H1 (cell line): ENCODE measurements around the gene RAB7B. TPM values are rescaled to one million over a fixed set of nuclear protein-coding genes. Genes with fewer than 3 reads are reported as not detected.

Experiments used
- CTCF ChIA-PET: fragments of 300-600 bp; sonication (Branson Sonifier 250); formaldehyde crosslinking; loops from one replicate; lab custom pipeline; 2021; ENCODE audit not compliant: partially characterized antibody; lab: Charles Lee
- POLR2A ChIA-PET: fragments of 300-600 bp; sonication (Branson Sonifier 250); formaldehyde crosslinking; loops from one replicate; lab custom pipeline; 2021; ENCODE audit warnings: inconsistent platforms; ENCODE audit not compliant: partially characterized antibody; lab: Charles Lee
- DNase-seq, 2 experiments: peaks; one replicate each; pipeline versions ENCODE4 v3.0.0 to v3.0.0-alpha.2; 2010 to 2022; ENCODE audit warnings: low spot score in 2 of 2, low read depth in 1 of 2, mixed read lengths in 1 of 2
- FAIRE-seq: peaks from 2 replicates; lab custom pipeline; 2011; peaks lifted over from hg19 to GRCh38; lab: Jason Lieb, UNC
- H2AFZ ChIP-seq: 2 replicates; pipeline ENCODE4 v1.8.1; 2012; ENCODE audit warnings: low read length, inconsistent platforms
- H2AK5ac ChIP-seq: 2 replicates; pipeline ENCODE4 v1.6.1; 2013; ENCODE audit warnings: low read depth, low read length
- H2BK120ac ChIP-seq: replicated peaks from 2 replicates; pipeline ENCODE3; 2013; ENCODE audit warnings: low read depth, low read length, inconsistent platforms
- H2BK12ac ChIP-seq: 2 replicates; pipeline ENCODE4 v1.6.1; 2013; ENCODE audit warnings: low read depth, low read length
- H2BK15ac ChIP-seq: 2 replicates; pipeline ENCODE4 v1.6.1; 2013; ENCODE audit warnings: low read length
- H2BK20ac ChIP-seq: 2 replicates; pipeline ENCODE4 v1.6.1; 2013; ENCODE audit warnings: low read length
- H2BK5ac ChIP-seq: 2 replicates; pipeline ENCODE4 v1.6.1; 2013; ENCODE audit warnings: low read depth, low read length
- H3K14ac ChIP-seq: 2 replicates; pipeline ENCODE4 v1.6.1; 2013; ENCODE audit warnings: inconsistent platforms; ENCODE audit not compliant: insufficient read length
- H3K18ac ChIP-seq: 2 replicates; pipeline ENCODE4 v1.6.1; 2013; ENCODE audit warnings: low read length; ENCODE audit errors: extremely low read depth
- H3K23ac ChIP-seq: 2 replicates; pipeline ENCODE4 v1.6.1; 2013; ENCODE audit warnings: inconsistent platforms; ENCODE audit not compliant: insufficient read length
- H3K23me2 ChIP-seq: 2 replicates; pipeline ENCODE4 v1.6.1; 2013; ENCODE audit warnings: low read depth, low read length
- H3K27ac ChIP-seq: 2 replicates; pipeline ENCODE4 v1.6.1; 2011; ENCODE audit warnings: low read depth, low read length, inconsistent platforms
- H3K27me3 ChIP-seq, 4 experiments: replicated peaks in 1 of 4; 1 replicate in 1 of 4; 2 replicates in 3 of 4; pipeline versions ENCODE4 v1.6.1 to v1.8.1; 2011 to 2013; ENCODE audit warnings: low read length in 3 of 4, mild to moderate bottlenecking in 3 of 4, inconsistent platforms in 2 of 4, mixed read lengths in 2 of 4, moderate library complexity in 1 of 4; ENCODE audit not compliant: control insufficient read depth in 3 of 4, insufficient read depth in 3 of 4; ENCODE audit errors: extremely low read depth in 1 of 4
- H3K36me3 ChIP-seq, 4 experiments: 2 replicates each; pipeline versions ENCODE4 v1.6.1 to v1.8.1; 2011 to 2013; ENCODE audit warnings: mild to moderate bottlenecking in 4 of 4, low read length in 3 of 4, moderate library complexity in 2 of 4, control low read depth in 1 of 4, inconsistent platforms in 1 of 4; ENCODE audit not compliant: insufficient read depth in 4 of 4, control insufficient read depth in 2 of 4
- H3K4ac ChIP-seq: replicated peaks from 2 replicates; pipeline ENCODE3; 2013; ENCODE audit warnings: low read length, low read depth, mixed read lengths, inconsistent platforms; ENCODE audit not compliant: insufficient read length
- H3K4me1 ChIP-seq, 4 experiments: replicated peaks in 1 of 4; 1 replicate in 1 of 4; 2 replicates in 3 of 4; pipeline versions ENCODE4 v1.6.1 to v1.8.1; 2011 to 2013; ENCODE audit warnings: low read length in 3 of 4, inconsistent platforms in 2 of 4, mixed read lengths in 1 of 4; ENCODE audit not compliant: insufficient read depth in 4 of 4, control insufficient read depth in 3 of 4
- H3K4me2 ChIP-seq, 2 experiments: 2 replicates each; pipeline versions ENCODE4 v1.6.1 to v1.8.1; 2011 to 2013; ENCODE audit warnings: low read depth in 2 of 2, low read length in 2 of 2, control low read depth in 1 of 2, inconsistent platforms in 1 of 2, mild to moderate bottlenecking in 1 of 2; ENCODE audit not compliant: insufficient read depth in 1 of 2
- H3K4me3 ChIP-seq, 4 experiments: fragments of 200-600, 300-600 bp in 1 of 4; sonication (generic), shearing (Covaris generic), sonication (Bioruptor Twin) in 1 of 4; 2 replicates each; pipeline versions ENCODE4 v1.5.1 to v1.8.1; 2011 to 2016; ENCODE audit warnings: low read length in 4 of 4, low read depth in 3 of 4, control low read depth in 2 of 4, inconsistent platforms in 2 of 4, mild to moderate bottlenecking in 2 of 4, mixed read lengths in 1 of 4, moderate library complexity in 1 of 4; ENCODE audit not compliant: insufficient read depth in 2 of 4; ENCODE audit errors: extremely low read depth in 1 of 4
- H3K56ac ChIP-seq: replicated peaks from 2 replicates; pipeline ENCODE3; 2013; ENCODE audit warnings: low read depth, mild to moderate bottlenecking, mixed read lengths, low read length, inconsistent platforms; ENCODE audit not compliant: insufficient read length
- H3K79me1 ChIP-seq: 2 replicates; pipeline ENCODE4 v1.6.1; 2013; ENCODE audit warnings: low read depth, low read length, control low read depth
- H3K79me2 ChIP-seq, 2 experiments: 2 replicates each; pipeline versions ENCODE4 v1.6.1 to v1.8.1; 2012 to 2013; ENCODE audit warnings: low read length in 2 of 2, mild to moderate bottlenecking in 2 of 2, inconsistent platforms in 1 of 2; ENCODE audit not compliant: insufficient read depth in 2 of 2, control insufficient read depth in 1 of 2
- H3K9ac ChIP-seq, 4 experiments: replicated peaks in 1 of 4; 1 replicate in 1 of 4; 2 replicates in 3 of 4; pipeline versions ENCODE4 v1.6.1 to v1.8.1; 2011 to 2013; ENCODE audit warnings: low read depth in 3 of 4, low read length in 3 of 4, control low read depth in 2 of 4, mild to moderate bottlenecking in 2 of 4, moderate library complexity in 2 of 4, inconsistent platforms in 1 of 4; ENCODE audit errors: extremely low read depth in 1 of 4
- H3K9me3 ChIP-seq, 2 experiments: 2 replicates each; pipeline versions ENCODE4 v1.6.1 to v1.8.1; 2012 to 2013; ENCODE audit warnings: mild to moderate bottlenecking in 2 of 2, moderate library complexity in 2 of 2, control low read depth in 1 of 2, inconsistent platforms in 1 of 2, low read depth in 1 of 2, low read length in 1 of 2, mixed read lengths in 1 of 2; ENCODE audit not compliant: insufficient read depth in 2 of 2
- H4K20me1 ChIP-seq, 2 experiments: replicated peaks in 1 of 2; 2 replicates each; pipeline versions ENCODE3 to v1.8.1; 2011 to 2013; ENCODE audit warnings: inconsistent platforms in 2 of 2, low read length in 2 of 2, mild to moderate bottlenecking in 1 of 2; ENCODE audit not compliant: insufficient read depth in 2 of 2, control insufficient read depth in 1 of 2
- H4K5ac ChIP-seq: 2 replicates; pipeline ENCODE4 v1.6.1; 2013; ENCODE audit warnings: low read length, low read depth, mixed read lengths, inconsistent platforms; ENCODE audit not compliant: insufficient read length
- H4K8ac ChIP-seq: 2 replicates; pipeline ENCODE4 v1.8.0; 2013; ENCODE audit warnings: mild to moderate bottlenecking, moderate library complexity, low read length, inconsistent platforms; ENCODE audit not compliant: insufficient read depth; ENCODE audit errors: extremely low read depth
- H4K91ac ChIP-seq: replicated peaks from 2 replicates; pipeline ENCODE3; 2013; ENCODE audit warnings: low read length, mixed read lengths, inconsistent platforms; ENCODE audit not compliant: insufficient read length
- CBX8 ChIP-seq: fragments of 300-800, 300-1000 bp; sonication (generic); IDR thresholded peaks from 2 replicates; pipeline ENCODE4 v1.7.1; 2016; ENCODE audit warnings: low read depth, low read length, borderline replicate concordance
- CEBPB ChIP-seq: IDR thresholded peaks from 2 replicates; pipeline ENCODE4 v1.6.1; 2012; ENCODE audit warnings: low read depth, low read length
- EP300 ChIP-seq, 2 experiments: IDR thresholded peaks; 1 replicate in 1 of 2; 2 replicates in 1 of 2; pipeline ENCODE4 v1.6.1; 2011 to 2012; ENCODE audit warnings: low read depth in 2 of 2, low read length in 2 of 2, mild to moderate bottlenecking in 2 of 2, borderline replicate concordance in 1 of 2, inconsistent platforms in 1 of 2, moderate library complexity in 1 of 2
- GABPA ChIP-seq: IDR thresholded peaks from 2 replicates; pipeline ENCODE4 v1.6.1; 2011; ENCODE audit warnings: mild to moderate bottlenecking, low read length, moderate library complexity, borderline replicate concordance; ENCODE audit not compliant: insufficient read depth
- JUND ChIP-seq: IDR thresholded peaks from 2 replicates; pipeline ENCODE4 v1.6.1; 2011; ENCODE audit warnings: mild to moderate bottlenecking, improper control_type of control experiment, low read length
- KDM1A ChIP-seq: fragments of 200-600, 300-600 bp; sonication (generic); IDR thresholded peaks from 2 replicates; pipeline ENCODE4 v1.7.1; 2016; ENCODE audit warnings: mild to moderate bottlenecking, low read length, borderline replicate concordance
- POLR2AphosphoS5 ChIP-seq: IDR thresholded peaks from 2 replicates; pipeline ENCODE4 v1.6.1; 2011; ENCODE audit warnings: low read depth, low read length
- RBBP5 ChIP-seq: IDR thresholded peaks from 2 replicates; pipeline ENCODE4 v1.7.1; 2012; ENCODE audit warnings: low read depth, mild to moderate bottlenecking, inconsistent platforms, low read length, moderate library complexity, borderline replicate concordance
- RFX5 ChIP-seq: IDR thresholded peaks from 2 replicates; pipeline ENCODE4 v1.6.1; 2011; ENCODE audit warnings: low read depth, low read length, improper control_type of control experiment, borderline replicate concordance
- RNF2 ChIP-seq: fragments of 200-900, 300-1000 bp; sonication (generic); IDR thresholded peaks from 2 replicates; pipeline ENCODE4 v1.7.1; 2016; ENCODE audit warnings: borderline replicate concordance, low read depth, mild to moderate bottlenecking, antibody characterized with exemption, low read length; ENCODE audit not compliant: poor library complexity, severe bottlenecking; ENCODE audit errors: missing control alignments
- SP1 ChIP-seq: IDR thresholded peaks from 2 replicates; pipeline ENCODE4 v1.6.1; 2011; ENCODE audit warnings: low read depth, low read length
- SRF ChIP-seq: IDR thresholded peaks from 2 replicates; pipeline ENCODE4 v1.6.1; 2011; ENCODE audit warnings: mild to moderate bottlenecking, low read depth, low read length, moderate library complexity
- TBP ChIP-seq: IDR thresholded peaks from 2 replicates; pipeline ENCODE4 v1.6.1; 2011; ENCODE audit warnings: low read depth, low read length, improper control_type of control experiment
- YY1 ChIP-seq: IDR thresholded peaks from 2 replicates; pipeline ENCODE4 v1.6.1; 2011; ENCODE audit warnings: low read depth, mild to moderate bottlenecking, low read length
- WGBS, 2 experiments: shearing (Covaris generic) in 1 of 2; methylation state at CpG; one replicate each; pipeline versions ENCODE4 v1.1.6 to v1.1.7; 2013 to 2015; ENCODE audit warnings: low lambda C conversion rate in 2 of 2, mixed read lengths in 2 of 2, inconsistent platforms in 1 of 2, low coverage in 1 of 2, missing lambda C conversion rate in 1 of 2; ENCODE audit not compliant: insufficient replicate concordance in 2 of 2, insufficient coverage in 1 of 2, insufficient read length in 1 of 2; ENCODE audit errors: extremely low coverage in 1 of 2, missing lambda C conversion rate in 1 of 2; 5-methylcytosine and 5-hydroxymethylcytosine counted together
- polyA plus RNA-seq, 7 experiments: library from polyadenylated mRNA; depleted of rRNA in 3 of 7; stranded (reverse) in 5 of 7; unstranded in 2 of 7; fragments of >200 nt in 5 of 7; fragments of 200-250 nt in 2 of 7; gene quantifications; 1 replicate in 5 of 7; 2 replicates in 1 of 7; 4 replicates in 1 of 7; pipeline versions ENCODE4 v1.2.1 to v1.2.3, GENCODE V29; 2011 to 2013; ENCODE audit warnings: missing spikeins in 2 of 7, mixed read lengths in 2 of 7
- total RNA-seq: library from RNA; stranded (reverse); fragmentation: NEBNext Ultra II Directional; extraction: Animal tissue kit (Norgen Biotek cat#: 25700); gene quantifications from 2 replicates; pipeline ENCODE4 v1.2.1, GENCODE V29; 2021
- TF ChIP-seq, protein P1 (sequence below): IDR thresholded peaks from 2 replicates; pipeline ENCODE4 v1.6.1; 2012; ENCODE audit warnings: inconsistent platforms

RAB7B gene
- total and polyA plus RNA-seq, 2 of the 8 experiments (the other 6 are each of a cell fraction or from before 2014, with no cell fraction given): 0.05 TPM; not detected in 1

- H2BK120ac ChIP-seq: no peak overlapping the region
- no peak overlapping the region for H4K8ac ChIP-seq
- H4K5ac ChIP-seq: no peak overlapping the region
- CTCF ChIA-PET: interaction anchor here (1.0 kb wide), 1 partner anchor 9 kb away, joined by 3 read pairs; no protein-coding TSS in a partner anchor
- H3K9me3 ChIP-seq: no peaks in the 10 kb centered on the region
- no peaks in the 10 kb centered on the region for H3K79me2 ChIP-seq
- H3K14ac ChIP-seq: no peak overlapping the region
- H3K27ac ChIP-seq: no peak overlapping the region
- no peak overlapping the region for H3K56ac ChIP-seq
- no peak for FAIRE-seq
- no peak overlapping the region for H3K23ac ChIP-seq
- no peak overlapping the region for H3K4me3 ChIP-seq
- no peak overlapping the region for H3K4me2 ChIP-seq
- H4K91ac ChIP-seq: no peak overlapping the region
- TF ChIP-seq CBX8 (no peak), TBP (no peak), CEBPB (no peak), SRF (no peak), RNF2 (no peak), JUND (no peak), EP300 (IDR thresholded peaks at IDR 0.05; ENCODE audit: borderline replicate concordance in 1 of 2, low read depth in 2 of 2, low read length in 2 of 2) (no peak), KDM1A (no peak), SP1 (no peak), POLR2AphosphoS5 (no peak), GABPA (no peak), RFX5 (no peak), RBBP5 (no peak), YY1 (no peak)
- TF ChIP-seq, protein P1, sequence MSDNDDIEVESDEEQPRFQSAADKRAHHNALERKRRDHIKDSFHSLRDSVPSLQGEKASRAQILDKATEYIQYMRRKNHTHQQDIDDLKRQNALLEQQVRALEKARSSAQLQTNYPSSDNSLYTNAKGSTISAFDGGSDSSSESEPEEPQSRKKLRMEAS: no peak
- H4K20me1 ChIP-seq: no peaks in the 10 kb centered on the region
- H2BK12ac ChIP-seq: no peak overlapping the region
- no peak overlapping the region for H3K4ac ChIP-seq
- H3K4me1 ChIP-seq: no peaks in the 10 kb centered on the region
- no peaks in the 10 kb centered on the region for H3K36me3 ChIP-seq
- no peak overlapping the region for H3K9ac ChIP-seq
- no peak overlapping the region for H2BK15ac ChIP-seq
- POLR2A ChIA-PET: no interaction called here
- H3K27me3 ChIP-seq: no peaks in the 10 kb centered on the region; a peak in 1 of 7 replicates
- no peaks in the 10 kb centered on the region for H3K79me1 ChIP-seq
- H3K23me2 ChIP-seq: no peaks in the 10 kb centered on the region
- 70% methylated on average over 7 of the region's 7 CpGs; no CpG with 5 or more reads in 1 of the 2 experiments for WGBS, 2 experiments
- no peak for DNase-seq
- no peak overlapping the region for H2AFZ ChIP-seq
- no peak overlapping the region for H2AK5ac ChIP-seq
- no peak overlapping the region for H2BK5ac ChIP-seq
- no peak overlapping the region for H3K18ac ChIP-seq
- no peak overlapping the region for H2BK20ac ChIP-seq
These were observed 19.6 kb upstream of the RAB7B start for GRCh38 chr1:206022766-206023165.
